ENCODE results near the gene EPHA1.

EPHA1 gene

GRCh38 chr7:143448429-143448828 lies 39.8 kb upstream of the EPHA1 start:
- TF ChIP-seq TAF1 (IDR thresholded peaks at IDR 0.05; ENCODE audit: low read depth) (no peak), RAD21 (IDR thresholded peaks at IDR 0.05; ENCODE audit: low read depth) (no peak)

GRCh38 chr7:143447466-143447865 lies 38.8 kb upstream of the EPHA1 start:
- TF ChIP-seq NFIC (IDR thresholded peaks at IDR 0.05) = no peak
- TF ChIP-seq TEAD4 (IDR thresholded peaks at IDR 0.05) = no peak
- no peak for TF ChIP-seq TAF1 (IDR thresholded peaks at IDR 0.05; ENCODE audit: low read depth)
- no peak for TF ChIP-seq CREB1 (IDR thresholded peaks at IDR 0.05; ENCODE audit: low read depth)
- TF ChIP-seq, protein P1, sequence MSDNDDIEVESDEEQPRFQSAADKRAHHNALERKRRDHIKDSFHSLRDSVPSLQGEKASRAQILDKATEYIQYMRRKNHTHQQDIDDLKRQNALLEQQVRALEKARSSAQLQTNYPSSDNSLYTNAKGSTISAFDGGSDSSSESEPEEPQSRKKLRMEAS (IDR thresholded peaks at IDR 0.05) = no peak
- no peak for TF ChIP-seq USF1 (IDR thresholded peaks at IDR 0.05)
- TF ChIP-seq EP300 (IDR thresholded peaks at IDR 0.05; ENCODE audit: borderline replicate concordance) = no peak

GRCh38 chr7:143444785-143445184 lies 36.1 kb upstream of the EPHA1 start:
- TF ChIP-seq USF1 (IDR thresholded peaks at IDR 0.05) (no peak), NFIC (IDR thresholded peaks at IDR 0.05) (no peak), TEAD4 (IDR thresholded peaks at IDR 0.05) (no peak), EP300 (IDR thresholded peaks at IDR 0.05; ENCODE audit: borderline replicate concordance) (no peak), CREB1 (IDR thresholded peaks at IDR 0.05; ENCODE audit: low read depth) (no peak), TAF1 (IDR thresholded peaks at IDR 0.05; ENCODE audit: low read depth) (no peak), TCF12 (IDR thresholded peaks at IDR 0.05; ENCODE audit: low read depth) (no peak), EGR1 (IDR thresholded peaks at IDR 0.05) (no peak), ZBTB7A (IDR thresholded peaks at IDR 0.05; ENCODE audit: low read depth) (no peak), YY1 (IDR thresholded peaks at IDR 0.05; ENCODE audit: low read depth) (no peak), CEBPB (IDR thresholded peaks at IDR 0.05) (no peak), FOXM1 (IDR thresholded peaks at IDR 0.05; ENCODE audit: borderline replicate concordance, low read depth) (no peak), RAD21 (IDR thresholded peaks at IDR 0.05; ENCODE audit: low read depth) (no peak)
- TF ChIP-seq, protein P1 (IDR thresholded peaks at IDR 0.05) = no peak
- TF ChIP-seq, protein P2, sequence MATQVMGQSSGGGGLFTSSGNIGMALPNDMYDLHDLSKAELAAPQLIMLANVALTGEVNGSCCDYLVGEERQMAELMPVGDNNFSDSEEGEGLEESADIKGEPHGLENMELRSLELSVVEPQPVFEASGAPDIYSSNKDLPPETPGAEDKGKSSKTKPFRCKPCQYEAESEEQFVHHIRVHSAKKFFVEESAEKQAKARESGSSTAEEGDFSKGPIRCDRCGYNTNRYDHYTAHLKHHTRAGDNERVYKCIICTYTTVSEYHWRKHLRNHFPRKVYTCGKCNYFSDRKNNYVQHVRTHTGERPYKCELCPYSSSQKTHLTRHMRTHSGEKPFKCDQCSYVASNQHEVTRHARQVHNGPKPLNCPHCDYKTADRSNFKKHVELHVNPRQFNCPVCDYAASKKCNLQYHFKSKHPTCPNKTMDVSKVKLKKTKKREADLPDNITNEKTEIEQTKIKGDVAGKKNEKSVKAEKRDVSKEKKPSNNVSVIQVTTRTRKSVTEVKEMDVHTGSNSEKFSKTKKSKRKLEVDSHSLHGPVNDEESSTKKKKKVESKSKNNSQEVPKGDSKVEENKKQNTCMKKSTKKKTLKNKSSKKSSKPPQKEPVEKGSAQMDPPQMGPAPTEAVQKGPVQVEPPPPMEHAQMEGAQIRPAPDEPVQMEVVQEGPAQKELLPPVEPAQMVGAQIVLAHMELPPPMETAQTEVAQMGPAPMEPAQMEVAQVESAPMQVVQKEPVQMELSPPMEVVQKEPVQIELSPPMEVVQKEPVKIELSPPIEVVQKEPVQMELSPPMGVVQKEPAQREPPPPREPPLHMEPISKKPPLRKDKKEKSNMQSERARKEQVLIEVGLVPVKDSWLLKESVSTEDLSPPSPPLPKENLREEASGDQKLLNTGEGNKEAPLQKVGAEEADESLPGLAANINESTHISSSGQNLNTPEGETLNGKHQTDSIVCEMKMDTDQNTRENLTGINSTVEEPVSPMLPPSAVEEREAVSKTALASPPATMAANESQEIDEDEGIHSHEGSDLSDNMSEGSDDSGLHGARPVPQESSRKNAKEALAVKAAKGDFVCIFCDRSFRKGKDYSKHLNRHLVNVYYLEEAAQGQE (IDR thresholded peaks at IDR 0.05; ENCODE audit: low read depth) = no peak

GRCh38 chr7:143444063-143444782 lies 35.6 kb upstream of the EPHA1 start:
- TF ChIP-seq YY1 (IDR thresholded peaks at IDR 0.05; ENCODE audit: low read depth) (no peak), CREB1 (IDR thresholded peaks at IDR 0.05; ENCODE audit: low read depth) (no peak), TAF1 (IDR thresholded peaks at IDR 0.05; ENCODE audit: low read depth) (no peak), USF1 (IDR thresholded peaks at IDR 0.05) (no peak), TCF12 (IDR thresholded peaks at IDR 0.05; ENCODE audit: low read depth) (no peak), EGR1 (IDR thresholded peaks at IDR 0.05) (no peak), FOXM1 (IDR thresholded peaks at IDR 0.05; ENCODE audit: borderline replicate concordance, low read depth) (no peak), NFIC (IDR thresholded peaks at IDR 0.05) (no peak), ZBTB7A (IDR thresholded peaks at IDR 0.05; ENCODE audit: low read depth) (no peak), CEBPB (IDR thresholded peaks at IDR 0.05) (no peak), TEAD4 (IDR thresholded peaks at IDR 0.05) (no peak)
- TF ChIP-seq, protein P1 (IDR thresholded peaks at IDR 0.05) = no peak

DNA sequence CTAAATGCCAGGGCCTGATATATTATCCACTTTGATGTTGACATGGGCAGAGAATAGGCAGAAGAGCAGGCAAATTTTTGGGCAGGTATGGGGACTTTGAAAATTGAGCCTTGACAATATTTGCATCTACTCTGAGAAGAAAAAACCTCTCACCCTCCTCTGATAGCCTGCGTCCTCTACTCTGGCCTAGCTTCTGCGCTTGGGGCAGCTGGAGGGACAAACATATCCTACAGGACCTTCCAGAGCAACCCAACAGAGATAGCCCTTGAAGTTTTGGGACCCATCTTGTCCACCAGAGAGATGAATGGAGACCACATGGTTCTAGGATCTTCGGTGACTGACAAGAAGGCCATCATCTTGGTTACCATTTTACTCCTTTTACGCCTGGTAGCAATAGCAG lies 34.5 kb upstream of the EPHA1 start, which contains the start of gene TAS2R60:
Gene TAS2R60, plus strand, starts transcription at position 301 of the 400 bp plus-strand sequence. Its CDS starts 0 bp downstream, at position 301.
- no peak for TF ChIP-seq CEBPB (IDR thresholded peaks at IDR 0.05)
- no peak for TF ChIP-seq NFIC (IDR thresholded peaks at IDR 0.05)
- no peak for TF ChIP-seq RAD21 (IDR thresholded peaks at IDR 0.05; ENCODE audit: low read depth)
- no peak for TF ChIP-seq CREB1 (IDR thresholded peaks at IDR 0.05; ENCODE audit: low read depth)
- no peak for TF ChIP-seq EGR1 (IDR thresholded peaks at IDR 0.05)
- no peak for TF ChIP-seq TCF12 (IDR thresholded peaks at IDR 0.05; ENCODE audit: low read depth)

DNA sequence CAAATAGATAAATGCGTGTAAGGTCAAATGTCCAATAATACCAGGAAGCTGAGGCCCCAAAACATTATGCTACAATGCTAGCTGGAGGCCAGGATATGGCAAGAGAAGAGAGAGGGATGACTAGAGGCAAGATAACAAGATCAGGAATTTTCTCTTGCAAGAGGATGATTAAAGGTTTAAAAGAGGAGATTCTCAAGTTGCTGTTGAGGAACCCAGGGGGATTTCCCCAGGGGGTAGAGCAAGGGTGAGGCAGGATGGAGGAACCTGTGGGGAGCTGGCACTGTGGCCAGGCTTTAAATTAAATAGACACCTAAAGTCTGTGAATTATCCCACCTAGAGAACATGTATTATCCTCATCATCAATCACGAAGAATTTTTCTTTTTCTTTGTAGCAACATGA lies 31.2 kb upstream of the EPHA1 start:
- TF ChIP-seq EGR1 (IDR thresholded peaks at IDR 0.05) (no peak), TEAD4 (IDR thresholded peaks at IDR 0.05) (no peak), CREB1 (IDR thresholded peaks at IDR 0.05; ENCODE audit: low read depth) (no peak), TAF1 (IDR thresholded peaks at IDR 0.05; ENCODE audit: low read depth) (no peak), RAD21 (IDR thresholded peaks at IDR 0.05; ENCODE audit: low read depth) (no peak), ZBTB7A (IDR thresholded peaks at IDR 0.05; ENCODE audit: low read depth) (no peak)
- TF ChIP-seq, protein P2 (IDR thresholded peaks at IDR 0.05; ENCODE audit: low read depth) = no peak
- TF ChIP-seq, protein P1 (IDR thresholded peaks at IDR 0.05) = no peak

All from Ishikawa (cell line).